Erythroblast (primary cell): Measurements from ENCODE around the gene CCDC33.

Source experiments
- DNase-seq, 2 experiments: peaks; one replicate each; lab custom pipeline; 2025; lab: John Stamatoyannopoulos, UW
- GATA1 ChIP-seq: IDR thresholded peaks from 2 replicates; pipeline ENCODE4 v1.6.1; 2011; ENCODE audit warnings: low read depth, mild to moderate bottlenecking, control low read depth, low read length, moderate library complexity
- POLR2A ChIP-seq: IDR thresholded peaks from 2 replicates; pipeline ENCODE4 v1.6.1; 2011; ENCODE audit warnings: mild to moderate bottlenecking, low read length

CCDC33 gene

GRCh38 chr15:74251131-74251811 lies 15.1 kb downstream of the CCDC33 start:
- TF ChIP-seq POLR2A: no peak
- no peak for TF ChIP-seq GATA1
- no peak for DNase-seq

GRCh38 chr15:74252291-74252690 lies 16.2 kb downstream of the CCDC33 start:
- no peak for TF ChIP-seq POLR2A
- no peak for TF ChIP-seq GATA1
- no peak for DNase-seq

GRCh38 chr15:74252721-74253120 lies 16.6 kb downstream of the CCDC33 start:
- DNase-seq: no peak
- TF ChIP-seq POLR2A: no peak
- TF ChIP-seq GATA1: no peak

- no peak for DNase-seq
- no peak for TF ChIP-seq POLR2A
- TF ChIP-seq GATA1: no peak
These were observed 17.2 kb downstream of the CCDC33 start for GRCh38 chr15:74253211-74253921.

GRCh38 chr15:74257105-74257504 lies 21.0 kb downstream of the CCDC33 start:
- no peak for DNase-seq
- TF ChIP-seq POLR2A: no peak
- TF ChIP-seq GATA1: no peak

- TF ChIP-seq POLR2A (no peak), GATA1 (no peak)
- DNase-seq: no peak
These were observed 21.5 kb downstream of the CCDC33 start for GRCh38 chr15:74257623-74258022.

- DNase-seq: no peak
- TF ChIP-seq POLR2A (no peak), GATA1 (no peak)
These were observed 22.5 kb downstream of the CCDC33 start for GRCh38 chr15:74258456-74259291.

- DNase-seq: no peak
- TF ChIP-seq GATA1 (no peak), POLR2A (no peak)
These were observed 23.1 kb downstream of the CCDC33 start for GRCh38 chr15:74259292-74259648.

- no peak for DNase-seq
- TF ChIP-seq POLR2A: no peak
- no peak for TF ChIP-seq GATA1
These were observed 23.9 kb downstream of the CCDC33 start for GRCh38 chr15:74259821-74260607.

GRCh38 chr15:74261041-74261440 lies 24.9 kb downstream of the CCDC33 start:
- no peak for DNase-seq
- no peak for TF ChIP-seq GATA1
- no peak for TF ChIP-seq POLR2A

- no peak for DNase-seq
- TF ChIP-seq GATA1 (no peak), POLR2A (no peak)
These were observed 25.6 kb downstream of the CCDC33 start for GRCh38 chr15:74261685-74262084.

GRCh38 chr15:74262151-74262550 lies 26.0 kb downstream of the CCDC33 start:
- no peak for TF ChIP-seq GATA1
- TF ChIP-seq POLR2A: no peak
- DNase-seq: no peak

GRCh38 chr15:74262625-74263024 lies 26.5 kb downstream of the CCDC33 start:
- TF ChIP-seq GATA1: no peak
- TF ChIP-seq POLR2A: no peak
- no peak for DNase-seq

GRCh38 chr15:74263466-74263865 lies 27.3 kb downstream of the CCDC33 start:
- no peak for DNase-seq
- TF ChIP-seq GATA1 (no peak), POLR2A (no peak)

- TF ChIP-seq POLR2A: no peak
- TF ChIP-seq GATA1: no peak
- no peak for DNase-seq
These were observed 28.0 kb downstream of the CCDC33 start for GRCh38 chr15:74264081-74264501.
